NCI-H2196 (cell line): Measurements from ENCODE around the gene PKD2L1.
"Not testable (repeated sequence)": the region's sequence is repeated elsewhere in the genome, so short reads cannot be mapped to it uniquely, and the experiment has no call there.

ENCODE experiments used
- DNase-seq: peaks from one replicate; lab custom pipeline; 2025; ENCODE audit not compliant: unreplicated experiment; lab: John Stamatoyannopoulos, UW

Gene PKD2L1

DNA sequence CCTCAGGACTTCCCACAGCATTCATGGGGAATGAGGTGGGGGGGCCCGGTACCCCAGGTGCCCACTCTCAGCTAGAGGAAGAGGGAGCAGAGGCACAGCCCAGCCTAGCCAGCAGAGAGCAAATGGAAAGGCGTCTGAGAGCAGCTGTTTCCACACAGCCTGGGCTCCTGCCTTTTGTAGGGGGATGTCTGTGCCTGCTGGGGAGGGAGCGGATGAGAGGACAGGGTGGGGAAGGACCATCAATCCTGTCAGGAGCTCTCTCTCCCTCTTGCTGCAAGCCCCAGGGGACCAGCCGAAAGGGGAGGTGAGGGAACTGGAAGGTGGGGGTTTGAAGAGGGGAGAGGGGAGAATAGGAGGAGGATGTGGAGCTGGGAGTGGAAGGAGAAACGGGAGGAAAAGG lies at the start of gene PKD2L1:
PKD2L1 (minus strand) TSS at position 150 of the 400 bp plus-strand sequence; CDS start at position 25, 125 bp downstream.
- DNase-seq: no peak

GRCh38 chr10:100377830-100378229 lies 47.8 kb upstream of the PKD2L1 start:
- DNase-seq: no peak

GRCh38 chr10:100376656-100377055 lies 46.6 kb upstream of the PKD2L1 start:
- not testable (repeated sequence) for DNase-seq

DNA sequence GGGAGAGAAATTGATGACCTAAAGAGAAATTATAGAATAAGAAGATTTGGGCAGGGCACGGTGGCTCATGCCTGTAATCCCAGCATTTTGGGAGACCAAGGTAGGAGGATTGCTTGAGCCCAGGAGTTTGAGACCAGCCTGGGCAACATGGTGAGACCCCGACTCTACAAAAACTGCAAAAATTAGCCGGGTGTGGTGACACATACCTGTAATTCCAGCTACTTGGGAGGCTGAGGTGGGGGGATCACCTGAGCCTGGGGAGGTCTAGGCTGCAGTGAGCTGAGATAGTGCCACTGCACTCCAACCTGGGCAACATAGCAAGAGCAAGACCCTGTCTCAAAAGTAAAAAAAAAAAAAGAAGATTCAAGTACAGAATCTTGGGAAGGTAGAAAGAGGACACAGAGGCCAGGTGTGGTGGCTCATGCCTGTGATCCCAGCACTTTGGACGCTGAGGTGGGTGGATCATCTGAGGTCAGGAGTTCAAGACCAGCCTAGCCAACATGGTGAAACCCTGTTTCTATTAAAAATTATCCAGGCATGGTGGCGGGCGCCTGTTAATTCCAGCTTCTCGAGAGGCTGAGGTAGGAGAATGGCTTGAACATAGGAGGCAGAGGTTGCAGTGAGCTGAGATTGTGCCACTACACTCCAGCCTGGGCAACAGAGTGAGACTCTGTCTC lies 44.8 kb upstream of the PKD2L1 start:
- DNase-seq: not testable (repeated sequence)

DNA sequence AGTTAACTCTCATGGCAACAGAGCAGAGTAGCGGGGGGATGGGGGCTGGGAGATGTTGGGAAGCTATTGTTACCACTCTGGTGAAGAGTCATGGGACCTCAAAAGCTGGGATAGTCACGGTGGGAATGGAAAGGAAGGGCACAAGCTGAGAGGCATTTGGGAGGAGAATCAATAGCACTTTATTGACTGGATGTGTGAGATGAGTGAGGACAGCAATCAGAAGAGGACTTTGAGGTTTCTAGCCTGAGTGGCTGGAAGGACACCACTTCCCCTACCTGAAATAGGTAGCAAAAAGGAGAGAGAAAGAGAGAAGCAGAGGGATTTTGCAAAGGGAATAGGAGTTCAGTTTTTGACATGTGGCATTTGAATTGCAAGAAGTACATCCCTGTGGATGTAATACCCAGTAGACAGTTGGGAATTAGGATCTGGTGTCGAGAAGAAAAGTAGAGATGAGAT lies 44.2 kb upstream of the PKD2L1 start:
- DNase-seq: no peak

DNA sequence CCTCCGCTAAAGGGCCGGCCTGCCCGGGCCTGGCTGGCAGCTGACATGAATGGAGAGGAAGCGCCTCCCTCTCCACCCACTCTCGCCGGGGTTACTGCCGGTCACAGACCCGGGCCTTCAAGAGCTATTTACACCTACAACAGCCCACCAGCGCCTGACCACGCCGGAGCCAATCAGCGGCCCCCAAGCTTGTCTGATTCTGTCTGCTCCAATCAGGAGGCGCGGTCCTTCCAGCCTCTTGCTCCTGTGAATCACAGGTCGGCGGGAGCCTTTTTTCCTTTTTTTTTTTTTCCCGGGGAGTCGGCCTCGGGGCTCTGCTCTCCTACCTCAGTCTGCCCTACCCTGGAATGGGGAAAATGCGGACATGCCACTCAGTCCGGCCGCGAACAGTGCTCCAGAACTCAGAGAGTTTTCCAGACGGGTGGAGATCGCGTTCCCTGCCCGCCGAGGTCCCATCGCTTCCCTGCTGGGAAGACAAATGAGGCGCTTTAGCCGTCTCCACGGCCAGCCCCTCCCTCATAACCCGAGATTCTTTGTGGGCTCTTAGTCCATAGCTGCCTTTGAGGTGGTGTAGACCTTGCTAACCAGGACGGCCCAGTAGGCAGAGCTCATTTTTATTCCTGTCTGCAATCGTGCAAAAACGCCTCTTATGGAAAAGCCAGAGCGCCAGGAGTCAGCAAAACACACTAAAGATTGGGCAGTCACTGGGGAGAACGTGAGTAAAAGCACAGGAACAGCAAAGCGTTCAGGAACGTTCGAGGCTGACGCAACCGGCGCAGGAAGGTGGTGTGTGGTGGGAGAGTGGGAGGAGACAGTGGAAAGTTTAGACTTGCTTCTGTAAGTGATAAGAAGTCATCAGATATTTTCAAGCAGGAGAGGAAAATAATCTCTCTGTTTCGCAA lies 43.5 kb upstream of the PKD2L1 start:
- DNase-seq: peak; percentile 86

GRCh38 chr10:100372415-100373297 lies 42.6 kb upstream of the PKD2L1 start:
- no peak for DNase-seq

DNA sequence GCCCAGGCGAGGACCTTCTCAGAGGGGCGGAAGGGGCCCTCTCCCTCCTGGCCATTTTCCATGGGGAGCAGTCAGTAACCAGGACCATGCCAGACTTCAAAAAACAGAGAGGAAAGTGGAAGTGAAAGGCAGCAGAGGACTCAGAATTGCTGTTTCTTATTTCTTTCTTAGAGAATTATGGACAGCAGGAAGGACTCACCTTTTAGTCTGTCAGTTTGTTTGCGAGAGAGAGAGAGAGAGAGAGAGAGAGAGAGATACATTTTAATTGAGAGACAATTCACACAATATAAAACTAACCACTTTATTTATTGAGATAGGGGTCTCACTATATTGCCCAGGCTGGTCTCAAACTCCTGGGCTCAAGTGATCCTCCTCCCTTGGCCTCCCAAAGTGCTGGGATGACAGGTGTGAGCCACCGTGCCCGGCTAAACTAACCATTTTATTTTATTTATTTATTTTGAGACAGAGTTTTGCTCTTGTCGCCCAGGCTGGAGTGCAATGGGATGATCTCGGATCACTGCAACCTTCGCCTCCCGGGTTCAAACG lies 41.5 kb upstream of the PKD2L1 start:
- no peak for DNase-seq

GRCh38 chr10:100370714-100371481 lies 40.9 kb upstream of the PKD2L1 start:
- no peak for DNase-seq

DNA sequence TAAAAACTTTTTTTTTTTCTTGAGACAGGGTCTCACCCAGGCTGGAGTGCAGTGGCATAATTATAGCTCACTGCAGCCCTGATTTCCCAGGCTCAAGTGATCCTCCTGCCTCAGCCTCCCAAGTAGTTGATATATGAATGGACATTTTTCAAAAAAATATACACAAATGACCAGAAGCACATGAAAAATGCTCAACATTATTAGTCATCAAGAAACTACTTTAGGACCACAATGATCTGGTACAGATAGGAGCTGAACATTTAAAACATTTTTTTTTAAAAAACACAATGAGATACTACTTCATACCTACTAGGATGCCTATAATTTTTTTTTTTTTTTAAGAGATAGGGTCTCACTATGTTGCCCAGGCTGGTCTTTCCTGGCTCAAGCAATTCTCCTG lies 38.7 kb upstream of the PKD2L1 start:
- DNase-seq: no peak

DNA sequence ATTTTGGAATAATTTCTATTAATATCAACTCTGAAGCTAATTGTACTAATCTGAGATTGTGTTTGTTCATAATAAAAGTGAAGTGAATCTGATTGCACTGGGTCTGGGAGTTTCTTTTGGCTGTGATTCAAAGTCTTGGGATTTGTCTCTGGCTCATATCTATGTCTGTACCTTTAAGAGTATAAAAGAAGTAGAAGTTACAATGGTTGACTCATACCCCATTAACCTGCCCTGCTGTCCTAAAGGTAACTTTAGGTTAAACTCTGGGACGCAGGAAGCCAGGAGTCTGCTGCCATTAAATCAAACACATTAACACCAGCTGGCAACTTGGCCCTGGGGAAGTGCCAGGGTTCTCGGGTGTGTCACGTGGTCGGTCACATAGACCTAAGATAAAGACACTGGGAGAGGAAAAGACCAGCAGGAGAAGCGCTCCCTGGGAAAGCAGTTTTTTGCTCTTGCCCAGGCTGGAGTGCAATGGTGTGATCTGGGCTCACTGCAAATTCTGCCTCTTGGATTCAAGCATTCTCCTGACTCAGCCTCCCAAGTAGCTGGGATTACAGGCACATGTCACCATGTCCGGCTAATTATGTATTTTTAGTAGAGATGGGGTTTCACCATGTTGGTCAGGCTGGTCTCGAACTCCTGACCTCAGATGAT lies 34.8 kb upstream of the PKD2L1 start:
- peak; percentile 79 for DNase-seq

DNA sequence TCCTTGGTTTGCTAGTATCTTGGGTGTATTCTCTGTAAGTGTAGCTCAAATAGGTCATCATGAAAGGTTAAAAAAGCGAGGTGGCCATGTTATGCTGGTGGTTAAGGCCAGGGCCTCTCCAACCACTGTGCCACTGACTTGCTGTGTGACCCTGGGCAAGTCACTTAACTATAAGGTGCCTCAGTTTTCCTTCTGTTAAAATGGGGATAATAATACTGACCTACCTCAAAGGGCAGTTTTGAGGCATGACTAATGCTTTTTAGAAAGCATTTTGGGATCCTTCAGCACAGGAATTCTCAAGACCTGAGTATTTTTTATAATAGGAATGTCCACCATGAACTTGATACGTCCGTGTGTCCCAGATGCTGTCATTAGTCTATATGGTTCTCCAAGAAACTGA lies 34.1 kb upstream of the PKD2L1 start:
- DNase-seq: no peak

GRCh38 chr10:100362570-100363496 lies 32.8 kb upstream of the PKD2L1 start:
- no peak for DNase-seq

DNA sequence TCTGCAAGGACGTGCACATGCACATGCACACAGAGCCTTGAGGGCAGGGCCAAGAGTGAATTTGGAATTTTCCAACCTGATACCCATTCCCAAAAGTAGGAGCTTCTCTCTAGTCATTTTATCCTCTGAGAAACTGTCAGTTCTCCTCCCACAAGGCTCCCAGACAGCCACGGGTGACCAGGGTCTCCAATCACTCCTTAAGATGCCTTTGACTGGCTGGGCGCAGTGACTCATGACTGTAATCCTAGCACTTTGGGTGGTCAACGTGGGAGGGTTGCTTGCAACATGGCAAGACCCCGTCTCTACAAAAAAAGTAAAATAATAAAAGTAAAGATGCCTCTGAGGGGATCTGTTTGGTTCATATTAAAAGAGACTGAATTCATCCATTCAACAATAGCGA lies 30.2 kb upstream of the PKD2L1 start:
- no peak for DNase-seq

- DNase-seq: no peak
Measured at GRCh38 chr10:100359529-100360150, 29.6 kb upstream of the PKD2L1 start.

DNA sequence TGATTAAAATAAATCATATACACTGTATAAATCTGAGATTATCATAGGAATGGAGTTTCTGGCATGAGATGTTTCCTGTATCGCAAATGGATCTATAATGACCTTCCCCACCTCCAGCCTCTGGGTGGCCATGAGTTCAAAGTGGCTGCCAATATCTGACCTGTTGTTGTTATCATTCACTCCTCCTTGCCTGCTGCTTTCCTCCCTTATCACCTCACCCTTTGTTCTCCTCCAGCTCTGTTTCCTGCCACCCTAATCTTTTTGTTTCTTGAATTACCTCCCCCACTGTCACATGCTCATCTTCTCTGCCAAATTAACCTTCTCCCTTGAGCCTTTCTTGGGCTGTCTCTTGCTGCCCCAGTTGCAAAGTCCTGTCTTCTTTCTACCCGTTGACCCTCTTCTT lies 29.0 kb upstream of the PKD2L1 start:
- no peak for DNase-seq

GRCh38 chr10:100357059-100357858 lies 27.2 kb upstream of the PKD2L1 start:
- no peak for DNase-seq
